PC-3 (cell line): Measurements from ENCODE around the gene MLLT10. TPM values are rescaled to one million over a fixed set of nuclear protein-coding genes. Genes with fewer than 3 reads are reported as not detected.
A peak's percentile ranks its signal among the peaks of the same experiment; 100 is the strongest.

Experiments
- ATAC-seq: fragments of 200-7000 bp; cut with Tn5 transposase; 2 replicates; pipeline ENCODE4 v1.9.1; 2020; ENCODE audit warnings: mild to moderate bottlenecking, moderate library complexity
- BruUV-seq: library from RNA; stranded (reverse); fragments of 400-500 nt; replicated peaks from 2 replicates; lab custom pipeline; 2021; lab: Mats Ljungman, UMichigan
- CTCF ChIA-PET: fragments of 300-600 bp; sonication (Branson Sonifier 250); formaldehyde crosslinking; loops from one replicate; lab custom pipeline; 2022; ENCODE audit warnings: antibody characterized with exemption; lab: Charles Lee
- POLR2A ChIA-PET: fragments of 300-600 bp; sonication (Branson Sonifier 250); formaldehyde crosslinking; loops from one replicate; lab custom pipeline; 2022; ENCODE audit warnings: antibody characterized with exemption; ENCODE audit not compliant: unreplicated experiment; lab: Charles Lee
- DNase-seq: peaks from one replicate; pipeline ENCODE4 v3.0.0-alpha.2; 2015
- H2AFZ ChIP-seq: fragments of 300-600 bp; sonication (generic); 2 replicates; pipeline ENCODE4 v1.6.0; 2016; ENCODE audit warnings: antibody characterized with exemption, low read length
- H3F3A ChIP-seq: fragments of 300-600 bp; sonication (generic); one replicate; pipeline ENCODE4 v1.6.0; 2017; ENCODE audit warnings: antibody characterized with exemption, low read length, control low read depth, mild to moderate bottlenecking; ENCODE audit not compliant: unreplicated experiment
- H3K27ac ChIP-seq: fragments of 300-600 bp; sonication (generic); 2 replicates; pipeline ENCODE4 v1.5.1; 2016; ENCODE audit warnings: mild to moderate bottlenecking, low read length
- H3K27me3 ChIP-seq: fragments of 300-600 bp; sonication (generic); 2 replicates; pipeline ENCODE4 v1.6.1; 2016; ENCODE audit warnings: low read length, mixed read lengths
- H3K36me3 ChIP-seq: fragments of 300-600 bp; sonication (generic); 2 replicates; pipeline ENCODE4 v1.6.1; 2016; ENCODE audit warnings: low read depth, mixed run types, low read length, mixed read lengths
- H3K4me1 ChIP-seq: fragments of 300-600 bp; sonication (generic); 2 replicates; pipeline ENCODE4 v1.5.1; 2016; ENCODE audit warnings: low read length; ENCODE audit not compliant: insufficient read depth
- H3K4me2 ChIP-seq: fragments of 300-600 bp; sonication (generic); 2 replicates; pipeline ENCODE4 v1.6.0; 2016; ENCODE audit warnings: low read length
- H3K4me3 ChIP-seq: fragments of 300-600 bp; sonication (generic); 2 replicates; pipeline ENCODE4 v1.5.1; 2016; ENCODE audit warnings: mild to moderate bottlenecking, low read length, mixed read lengths
- H3K79me2 ChIP-seq: fragments of 300-600 bp; sonication (generic); 2 replicates; pipeline ENCODE4 v1.6.1; 2017; ENCODE audit warnings: low read length, mixed read lengths
- H3K9ac ChIP-seq: fragments of 300-600 bp; sonication (generic); 2 replicates; pipeline ENCODE4 v1.6.0; 2016; ENCODE audit warnings: mild to moderate bottlenecking, low read length
- H3K9me2 ChIP-seq: fragments of 300-600 bp; sonication (generic); replicated peaks from 2 replicates; pipeline ENCODE4 v1.6.1; 2016; ENCODE audit warnings: mixed run types, low read length, mixed read lengths
- H3K9me3 ChIP-seq: fragments of 300-600 bp; sonication (generic); 2 replicates; pipeline ENCODE4 v1.6.1; 2016; ENCODE audit warnings: low read length, mixed read lengths
- H4K20me1 ChIP-seq: fragments of 300-600 bp; sonication (generic); 2 replicates; pipeline ENCODE4 v1.6.1; 2016; ENCODE audit warnings: low read length, mixed read lengths
- CTCF ChIP-seq: fragments of 300-600 bp; sonication (generic); conservative IDR thresholded peaks from 2 replicates; pipeline ENCODE4 v1.5.1; 2017; ENCODE audit warnings: antibody characterized with exemption, low read depth, mild to moderate bottlenecking, low read length
- EZH2 ChIP-seq: fragments of 300-600 bp; sonication (generic); IDR thresholded peaks from one replicate; pipeline ENCODE4 v1.6.1; 2017; ENCODE audit warnings: antibody characterized with exemption, mild to moderate bottlenecking, low read length; ENCODE audit not compliant: unreplicated experiment
- EZH2phosphoT487 ChIP-seq: fragments of 300-600 bp; sonication (generic); IDR thresholded peaks from 2 replicates; pipeline ENCODE4 v1.6.1; 2018; ENCODE audit warnings: mild to moderate bottlenecking, antibody characterized with exemption, low read length, borderline replicate concordance
- intact Hi-C: fragments of 100-400 bp; cut with micrococcal nuclease; formaldehyde crosslinking; loops from 2 replicates; pipeline ENCODE4 v1.9.0; 2023
- total RNA-seq: library from RNA; depleted of rRNA; stranded (reverse); fragments of >200 nt; gene quantifications from 2 replicates; pipeline ENCODE4 v1.2.3, GENCODE V29; 2014

MLLT10 gene
- total RNA-seq, 1 experiment from 2014 or later: 32.5 TPM

GRCh38 chr10:21496343-21497176 is 37.5 kb upstream of the MLLT10 start:
- H3K9me3 ChIP-seq: no peaks in the 10 kb centered on the region
- H4K20me1 ChIP-seq: no peaks in the 10 kb centered on the region
- ChIA-PET CTCF (interaction anchor here (0.6 to 1.5 kb wide), 9 partner anchors 18 to 418 kb away, joined by 3 to 14 read pairs (median 3); partner anchors contain the start of genes MLLT10 and SKIDA1), POLR2A (interaction anchor here (0.5 to 1.5 kb wide), 3 partner anchors 22 to 449 kb away, joined by 3 to 5 read pairs (median 3); partner anchors contain the start of gene SKIDA1)
- no TSS peak for BruUV-seq
- H3K36me3 ChIP-seq: no peaks in the 10 kb centered on the region
- H3K4me1 ChIP-seq: no peaks in the 10 kb centered on the region; the same call in 1 of the 2 replicates
- intact Hi-C loops: loop anchor here (2.0 to 10.0 kb wide), 5 partner anchors 162 to 456 kb away; no protein-coding TSS in a partner anchor
- DNase-seq (peak; percentile 44), ATAC-seq (peak; percentile 48)
- H3K27me3 ChIP-seq: no peaks in the 10 kb centered on the region
- H2AFZ ChIP-seq: peak overlapping the region; percentile 87
- H3F3A ChIP-seq: no peaks in the 10 kb centered on the region
- TF ChIP-seq EZH2phosphoT487 (no peak), CTCF (peak; percentile 54)
- no peaks in the 10 kb centered on the region for H3K79me2 ChIP-seq
- peak overlapping the region; percentile 93 for H3K4me3 ChIP-seq
- H3K9me2 ChIP-seq: no peaks in the 10 kb centered on the region
- H3K9ac ChIP-seq: peak overlapping the region; percentile 65
- peak overlapping the region; percentile 21; the same call in 1 of the 2 replicates for H3K27ac ChIP-seq
- H3K4me2 ChIP-seq: peak overlapping the region; percentile 87

- ChIA-PET POLR2A (interaction anchor here (0.6 to 1.5 kb wide), 3 partner anchors 21 to 1095 kb away, joined by 3 to 6 read pairs (median 4); no protein-coding TSS in a partner anchor), CTCF (interaction anchor here (0.6 to 1.5 kb wide), 6 partner anchors 21 to 419 kb away, joined by 3 to 14 read pairs (median 3); partner anchors contain the start of gene SKIDA1)
- peak overlapping the region; percentile 65 for H3K9ac ChIP-seq
- peak overlapping the region; percentile 87 for H3K4me2 ChIP-seq
- no peaks in the 10 kb centered on the region for H4K20me1 ChIP-seq
- no peaks in the 10 kb centered on the region for H3K9me3 ChIP-seq
- intact Hi-C loops: loop anchor here (2.0 to 10.0 kb wide), 5 partner anchors 162 to 456 kb away; no protein-coding TSS in a partner anchor
- H3F3A ChIP-seq: no peaks in the 10 kb centered on the region
- H3K4me3 ChIP-seq: peak overlapping the region; percentile 93
- H3K79me2 ChIP-seq: no peaks in the 10 kb centered on the region
- H3K4me1 ChIP-seq: no peaks in the 10 kb centered on the region; the same call in 1 of the 2 replicates
- H2AFZ ChIP-seq: peak overlapping the region; percentile 87
- H3K9me2 ChIP-seq: no peaks in the 10 kb centered on the region
- no TSS peak for BruUV-seq
- H3K27me3 ChIP-seq: no peaks in the 10 kb centered on the region
- DNase-seq: peak; percentile 91
- peak; percentile 63 for ATAC-seq
- TF ChIP-seq EZH2phosphoT487: no peak
- TF ChIP-seq CTCF: no peak
- no peak for TF ChIP-seq EZH2
- peak overlapping the region; percentile 21; the same call in 1 of the 2 replicates for H3K27ac ChIP-seq
- H3K36me3 ChIP-seq: no peaks in the 10 kb centered on the region
These were observed 36.7 kb upstream of the MLLT10 start for GRCh38 chr10:21497177-21497807.
